AG09309 (cell line): ENCODE data around the gene MAB21L4.

Source experiments
- DNase-seq: peaks from one replicate; pipeline ENCODE4 v3.0.0-alpha.2; 2010; ENCODE audit warnings: low read depth
- H3K4me3 ChIP-seq: 2 replicates; pipeline ENCODE4 v1.5.1; 2011; ENCODE audit warnings: mild to moderate bottlenecking, low read depth, low read length, moderate library complexity; ENCODE audit not compliant: control insufficient read depth
- CTCF ChIP-seq: IDR thresholded peaks from 2 replicates; pipeline ENCODE4 v1.5.1; 2011; ENCODE audit warnings: mild to moderate bottlenecking, low read depth, low read length, inconsistent platforms; ENCODE audit not compliant: insufficient read depth, control insufficient read depth; ENCODE audit errors: missing control alignments

The MAB21L4 gene

GRCh38 chr2:240919161-240919781 lies 23.3 kb upstream of the MAB21L4 start:
- no peak overlapping the region for H3K4me3 ChIP-seq
- DNase-seq = no peak
- TF ChIP-seq CTCF = no peak

- no peak overlapping the region for H3K4me3 ChIP-seq
- DNase-seq = no peak
- no peak for TF ChIP-seq CTCF
Measured at GRCh38 chr2:240918258-240919091, 22.5 kb upstream of the MAB21L4 start.

GRCh38 chr2:240917684-240918257 lies 21.8 kb upstream of the MAB21L4 start:
- no peak for TF ChIP-seq CTCF
- no peak overlapping the region for H3K4me3 ChIP-seq
- no peak for DNase-seq

GRCh38 chr2:240917009-240917683 lies 21.2 kb upstream of the MAB21L4 start:
- no peak for TF ChIP-seq CTCF
- DNase-seq = no peak
- no peak overlapping the region for H3K4me3 ChIP-seq

GRCh38 chr2:240916571-240917008 lies 20.6 kb upstream of the MAB21L4 start:
- TF ChIP-seq CTCF = no peak
- no peak overlapping the region for H3K4me3 ChIP-seq
- DNase-seq = peak; percentile 71

- TF ChIP-seq CTCF = no peak
- DNase-seq = no peak
- H3K4me3 ChIP-seq = no peak overlapping the region
Measured at GRCh38 chr2:240915526-240916341, 19.8 kb upstream of the MAB21L4 start.
